Esophagus muscularis mucosa (tissue), 4 donors: ENCODE results near the gene COMT. TPM values are rescaled to one million over a fixed set of nuclear protein-coding genes. Genes with fewer than 3 reads are reported as not detected.

Experiments
- DNase-seq: peaks from one replicate; pipeline ENCODE4 v3.0.0-alpha.2; 2017; ENCODE audit errors: extremely low spot score
- H3K27ac ChIP-seq, 4 donors: fragments of 200-600 bp; sonication (generic); replicated peaks in 1 of 4; 1 replicate in 3 of 4; 2 replicates in 1 of 4; pipeline ENCODE4 v1.5.1; 2016 to 2019; ENCODE audit warnings: mild to moderate bottlenecking in 1 of 4
- H3K27me3 ChIP-seq, 4 donors: fragments of 200-600 bp; sonication (generic); one replicate each; pipeline versions ENCODE4 v1.5.1 to v1.6.0; 2016 to 2019
- H3K36me3 ChIP-seq, 4 donors: fragments of 200-600 bp; sonication (generic); one replicate each; pipeline ENCODE4 v1.5.1; 2016 to 2019
- H3K4me1 ChIP-seq, 4 donors: fragments of 200-600 bp; sonication (generic); one replicate each; pipeline ENCODE4 v1.5.1; 2016 to 2019
- H3K4me3 ChIP-seq, 4 donors: fragments of 200-600 bp; sonication (generic); 1 replicate in 2 of 4; 2 replicates in 2 of 4; pipeline ENCODE4 v1.5.1; 2016 to 2019; ENCODE audit warnings: mild to moderate bottlenecking in 4 of 4, moderate library complexity in 1 of 4
- H3K9me3 ChIP-seq, 4 donors: fragments of 200-600 bp; sonication (generic); 1 replicate in 3 of 4; 2 replicates in 1 of 4; pipeline ENCODE4 v1.5.1; 2016 to 2019
- EP300 ChIP-seq: sonication (generic); formaldehyde crosslinking; IDR thresholded peaks from one replicate; pipeline ENCODE4 v1.6.1; 2017; ENCODE audit warnings: antibody characterized with exemption
- POLR2A ChIP-seq: fragments of 450-650 bp; IDR thresholded peaks from one replicate; pipeline ENCODE4 v1.6.1; 2017; ENCODE audit warnings: antibody characterized with exemption, moderate library complexity, mild to moderate bottlenecking, low read depth
- POLR2AphosphoS5 ChIP-seq, 2 donors: sonication (generic); formaldehyde crosslinking; IDR thresholded peaks; one replicate each; pipeline ENCODE4 v1.6.1; 2017; ENCODE audit warnings: antibody characterized with exemption in 2 of 2
- WGBS: methylation state at CpG from one replicate; pipeline ENCODE4 v1.1.5; 2018; 5-methylcytosine and 5-hydroxymethylcytosine counted together
- intact Hi-C: fragments of 100-400 bp; cut with DNase I; formaldehyde crosslinking; loops from one replicate; pipeline ENCODE4 v1.15.1; 2023
- total RNA-seq, 4 donors: library from RNA; depleted of rRNA; stranded (reverse); fragments of >200 nt; gene quantifications; one replicate each; pipeline versions ENCODE4 v1.1.0 to v1.2.1, GENCODE V29; 2016
- TF ChIP-seq, protein P1 (sequence below), 3 experiments: fragments of 200-600 bp in 2 of 3; fragments of 450-650 bp in 1 of 3; sonication (generic) in 2 of 3; IDR thresholded peaks; one replicate each; pipeline ENCODE4 v1.5.1; 2017 to 2019; ENCODE audit warnings: antibody characterized with exemption in 3 of 3, mild to moderate bottlenecking in 2 of 3, moderate library complexity in 1 of 3

The COMT gene
- total RNA-seq, 4 donors from 2014 or later, result 141 to 231 (median 196) TPM

GRCh38 chr22:19943082-19944026, 1.8 kb downstream of the COMT start:
- 49% methylated on average over 11 of the region's 11 CpGs for WGBS
- DNase-seq, result no peak
- Histone ChIP-seq H3K27me3 (no peaks in the 10 kb centered on the region), H3K36me3 (no peaks in the 10 kb centered on the region), H3K4me1 (peaks cover 46 to 73% (median 65%) of the 10 kb centered on the region in 4 donors), H3K4me3 (peak overlapping the region; percentile 75 to 95 (median 87)), H3K9me3 (no peaks in the 10 kb centered on the region), H3K27ac (peak overlapping the region; percentile 91 to 94 (median 93))
- TF ChIP-seq POLR2AphosphoS5 (IDR thresholded peaks at IDR 0.05) (peak; percentile 65 to 78), POLR2A (no peak), EP300 (no peak)
- intact Hi-C loops, result no loop called here

DNA sequence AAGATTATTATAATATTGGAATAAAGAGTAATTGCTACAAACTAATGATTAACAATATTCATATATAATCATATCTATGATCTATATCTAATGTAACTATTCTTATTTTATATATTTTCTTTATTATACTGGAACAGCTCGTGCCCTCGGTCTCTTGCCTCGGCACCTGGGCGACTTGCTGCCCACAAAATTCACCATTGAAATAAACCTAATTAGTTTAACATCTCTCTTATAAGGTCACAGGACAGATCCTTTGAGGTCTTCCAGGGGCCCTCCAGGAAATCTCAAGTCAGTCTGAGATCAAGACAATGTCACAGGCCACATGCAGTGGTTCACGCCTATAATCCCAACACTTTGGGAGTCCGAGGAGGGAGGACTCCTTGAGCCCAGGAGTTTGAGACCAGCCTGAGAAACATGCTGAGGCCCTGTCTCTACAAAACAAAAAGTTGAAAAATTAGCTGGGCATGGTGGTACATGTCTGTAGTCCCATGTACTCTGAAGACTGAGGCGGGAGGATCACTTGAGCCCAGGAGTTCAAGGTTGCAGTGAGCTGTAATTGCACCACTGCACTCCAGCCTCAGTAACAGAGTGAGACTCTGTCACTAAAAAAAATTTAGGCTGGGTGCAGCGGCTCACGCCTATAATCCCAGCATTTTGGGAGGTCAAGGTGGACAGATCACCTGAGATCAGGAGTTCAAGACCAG, 6.6 kb downstream of the COMT start:
- 78% methylated on average over 9 of the region's 9 CpGs for WGBS
- DNase-seq, result no peak

DNA sequence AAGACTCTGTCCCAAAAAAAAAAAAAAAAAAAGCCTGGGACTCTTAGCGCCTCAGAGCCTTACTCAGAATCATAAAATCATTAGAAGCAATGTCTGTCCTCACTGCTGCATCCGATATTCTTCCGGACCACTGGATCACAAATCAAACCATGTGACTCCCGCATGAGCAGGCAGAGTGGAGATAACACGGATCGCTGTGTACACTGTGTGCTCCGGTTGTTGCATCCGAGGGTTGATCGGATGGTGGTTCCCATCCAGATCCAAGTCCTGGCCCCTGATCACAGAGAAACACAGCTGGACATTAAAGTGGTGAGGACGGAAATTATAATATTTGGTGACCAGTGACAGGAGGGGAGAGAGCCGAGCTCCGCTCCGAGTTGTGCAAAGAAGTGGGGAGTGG, 9.8 kb downstream of the COMT start:
- Histone ChIP-seq H3K27me3 (no peaks in the 10 kb centered on the region), H3K4me1 (peaks cover 54 to 76% (median 64%) of the 10 kb centered on the region in 4 donors), H3K36me3 (peaks cover 0 to 8% (median 0%) of the 10 kb centered on the region in 4 donors), H3K27ac (no peak overlapping the region), H3K4me3 (no peak overlapping the region), H3K9me3 (no peaks in the 10 kb centered on the region)
- WGBS, result 86% methylated on average over 13 of the region's 13 CpGs
- DNase-seq, result no peak
- intact Hi-C loops, result no loop called here
- TF ChIP-seq POLR2AphosphoS5 (IDR thresholded peaks at IDR 0.05), result no peak
- TF ChIP-seq, protein P1, sequence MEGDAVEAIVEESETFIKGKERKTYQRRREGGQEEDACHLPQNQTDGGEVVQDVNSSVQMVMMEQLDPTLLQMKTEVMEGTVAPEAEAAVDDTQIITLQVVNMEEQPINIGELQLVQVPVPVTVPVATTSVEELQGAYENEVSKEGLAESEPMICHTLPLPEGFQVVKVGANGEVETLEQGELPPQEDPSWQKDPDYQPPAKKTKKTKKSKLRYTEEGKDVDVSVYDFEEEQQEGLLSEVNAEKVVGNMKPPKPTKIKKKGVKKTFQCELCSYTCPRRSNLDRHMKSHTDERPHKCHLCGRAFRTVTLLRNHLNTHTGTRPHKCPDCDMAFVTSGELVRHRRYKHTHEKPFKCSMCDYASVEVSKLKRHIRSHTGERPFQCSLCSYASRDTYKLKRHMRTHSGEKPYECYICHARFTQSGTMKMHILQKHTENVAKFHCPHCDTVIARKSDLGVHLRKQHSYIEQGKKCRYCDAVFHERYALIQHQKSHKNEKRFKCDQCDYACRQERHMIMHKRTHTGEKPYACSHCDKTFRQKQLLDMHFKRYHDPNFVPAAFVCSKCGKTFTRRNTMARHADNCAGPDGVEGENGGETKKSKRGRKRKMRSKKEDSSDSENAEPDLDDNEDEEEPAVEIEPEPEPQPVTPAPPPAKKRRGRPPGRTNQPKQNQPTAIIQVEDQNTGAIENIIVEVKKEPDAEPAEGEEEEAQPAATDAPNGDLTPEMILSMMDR (IDR thresholded peaks at IDR 0.05), result no peak
- no peak for TF ChIP-seq POLR2A
- TF ChIP-seq EP300, result no peak

More for the DNA sequence above, 6.6 kb downstream of the COMT start:
- Histone ChIP-seq H3K27ac (peak overlapping the region; percentile 82 to 94 (median 85)), H3K36me3 (peaks cover 0 to 5% (median 0%) of the 10 kb centered on the region in 4 donors), H3K4me1 (peaks cover 64 to 89% (median 75%) of the 10 kb centered on the region in 4 donors), H3K27me3 (no peaks in the 10 kb centered on the region), H3K9me3 (no peaks in the 10 kb centered on the region), H3K4me3 (peak overlapping the region in 1 of 4 donors; percentile 30)
- TF ChIP-seq, protein P1 (IDR thresholded peaks at IDR 0.05), result no peak
- TF ChIP-seq POLR2A, result no peak
- TF ChIP-seq POLR2AphosphoS5 (IDR thresholded peaks at IDR 0.05), result no peak
- TF ChIP-seq EP300, result no peak
- intact Hi-C loops, result no loop called here

DNA sequence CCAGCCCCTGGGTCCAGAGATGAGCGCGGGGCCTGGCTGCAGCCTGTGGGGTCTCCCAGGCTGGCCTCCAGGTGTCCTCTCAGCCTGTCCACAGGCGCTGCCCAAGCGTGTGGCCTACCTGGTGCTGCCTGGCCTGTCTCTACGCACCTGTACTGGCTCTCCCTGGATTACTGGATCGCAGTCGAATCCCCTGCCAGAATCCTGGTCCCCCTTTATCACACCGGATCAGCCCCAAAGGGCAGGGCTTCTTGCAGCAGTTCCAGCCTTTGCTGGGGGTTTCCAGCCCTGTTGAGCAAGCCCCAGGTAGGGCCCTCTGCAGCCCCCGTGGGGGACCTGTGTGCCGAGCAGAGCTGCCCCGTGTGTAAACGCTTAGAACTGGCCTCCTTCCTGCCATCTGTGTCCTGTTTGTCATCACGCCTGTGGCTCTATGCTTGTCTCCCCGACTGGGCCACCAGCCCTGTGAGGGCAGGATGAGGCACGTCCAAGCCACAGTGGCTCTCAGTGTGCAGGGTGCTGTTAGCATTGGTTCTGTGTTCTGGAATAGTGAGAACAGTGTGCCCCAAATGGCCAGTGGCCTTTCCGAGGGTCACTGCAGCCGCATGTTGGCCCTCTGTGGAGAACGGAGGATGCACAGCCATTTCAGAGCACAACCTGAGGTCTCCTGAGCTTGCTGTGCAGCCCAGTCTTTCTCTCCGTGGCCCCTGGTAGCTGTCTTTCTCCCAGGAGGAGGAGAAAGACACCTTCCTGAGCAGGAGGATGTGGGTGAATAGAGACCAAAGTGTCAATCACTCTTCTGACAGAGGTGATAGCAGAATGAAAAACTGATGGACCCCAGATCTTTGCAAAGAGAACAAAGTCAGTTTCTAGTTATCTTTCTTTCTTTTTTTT, 13.9 kb downstream of the COMT start:
- no peak for DNase-seq
- no peak overlapping the region for H3K4me3 ChIP-seq
- 67% methylated on average over 5 of the region's 19 CpGs for WGBS
- no peaks in the 10 kb centered on the region for H3K9me3 ChIP-seq
- TF ChIP-seq POLR2A (no peak), POLR2AphosphoS5 (IDR thresholded peaks at IDR 0.05) (no peak), EP300 (no peak)
- TF ChIP-seq, protein P1 (IDR thresholded peaks at IDR 0.05), result no peak
- H3K27me3 ChIP-seq, result no peaks in the 10 kb centered on the region
- intact Hi-C loops, result no loop called here
- H3K27ac ChIP-seq, result peak overlapping the region in 2 of 4 donors; percentile 25 to 33
- peaks cover 42 to 57% (median 49%) of the 10 kb centered on the region in 4 donors for H3K4me1 ChIP-seq
- peaks cover 0 to 6% (median 0%) of the 10 kb centered on the region in 4 donors for H3K36me3 ChIP-seq
